ENCODE measurements around the gene BTBD19.

- TF ChIP-seq JUND (IDR thresholded peaks at IDR 0.05; ENCODE audit: borderline replicate concordance, low read depth, low read length) (no peak), JUND (tag; IDR thresholded peaks at IDR 0.05; ENCODE audit: borderline replicate concordance, low read depth, low read length) (no peak), EP300 (IDR thresholded peaks at IDR 0.05; ENCODE audit: low read length) (no peak), REST (IDR thresholded peaks at IDR 0.05; ENCODE audit: borderline replicate concordance) (no peak), REST (CRISPR knock-in tag; IDR thresholded peaks at IDR 0.05; ENCODE audit: low read depth) (no peak), FOXK2 (conservative IDR thresholded peaks at IDR 0.05 in 1 of 2, IDR thresholded peaks at IDR 0.05 in 1 of 2; ENCODE audit: low read depth in 2 of 2) (no peak), ZFP1 (CRISPR knock-in tag; IDR thresholded peaks at IDR 0.05) (no peak), FOXM1 (IDR thresholded peaks at IDR 0.05; ENCODE audit: low read depth) (no peak), FOXM1 (CRISPR knock-in tag; IDR thresholded peaks at IDR 0.05; ENCODE audit: low read depth) (no peak), BDP1 (IDR thresholded peaks at IDR 0.05; ENCODE audit: insufficient read depth, insufficient read length) (no peak), CBFB (CRISPR knock-in tag; IDR thresholded peaks at IDR 0.05) (no peak)
These were observed 47.4 kb upstream of the BTBD19 start for GRCh38 chr1:44760876-44761275.

Data from K562 (cell line).